DMS153 (cell line): ENCODE data around the gene ZNF616.

Experiments used
- DNase-seq: peaks from one replicate; lab custom pipeline; 2025; lab: John Stamatoyannopoulos, UW

ZNF616 gene

DNA sequence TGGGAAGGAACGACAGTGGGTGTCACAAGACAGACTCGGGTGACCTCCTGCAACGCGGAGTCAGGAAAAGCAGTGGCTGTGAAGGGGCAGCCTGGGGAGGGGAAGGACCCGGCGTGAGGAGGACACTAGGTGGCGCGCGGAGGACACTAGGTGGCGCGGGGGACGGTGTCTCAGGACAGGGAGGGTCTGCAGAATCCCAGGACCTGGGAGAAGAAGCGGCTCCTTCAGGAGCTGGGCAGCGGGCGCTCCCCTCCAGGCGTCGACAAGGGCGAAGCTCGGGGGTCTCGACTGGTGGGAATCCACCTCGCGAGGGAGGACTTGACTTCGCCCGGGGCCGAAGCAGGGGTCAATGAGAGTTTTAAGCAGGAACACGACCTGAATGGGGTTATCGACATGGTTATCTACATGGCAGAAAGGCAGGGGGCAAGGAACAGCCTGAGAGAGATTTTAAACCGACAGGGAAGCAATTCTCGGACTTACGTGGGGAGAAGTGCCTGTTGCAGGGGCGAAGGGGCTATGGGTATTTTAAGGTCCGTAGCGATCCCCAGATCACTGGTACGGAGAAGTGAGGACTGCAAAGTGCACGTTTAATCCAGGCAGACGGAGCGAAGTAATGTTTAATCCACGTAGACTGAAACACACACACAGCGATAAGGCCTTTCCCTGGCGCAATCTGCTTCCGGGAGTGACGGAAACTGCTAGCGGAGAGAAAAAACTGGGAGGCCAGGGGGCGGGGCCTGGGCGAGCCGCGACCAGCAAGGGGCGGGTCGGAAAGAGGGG, at the start of gene ZNF616:
ZNF616 (minus strand) TSS at position 687 of the 780 bp plus-strand sequence. CDS start 9,426 bp downstream, outside the sequence.
- DNase-seq, result peak; percentile 88

DNA sequence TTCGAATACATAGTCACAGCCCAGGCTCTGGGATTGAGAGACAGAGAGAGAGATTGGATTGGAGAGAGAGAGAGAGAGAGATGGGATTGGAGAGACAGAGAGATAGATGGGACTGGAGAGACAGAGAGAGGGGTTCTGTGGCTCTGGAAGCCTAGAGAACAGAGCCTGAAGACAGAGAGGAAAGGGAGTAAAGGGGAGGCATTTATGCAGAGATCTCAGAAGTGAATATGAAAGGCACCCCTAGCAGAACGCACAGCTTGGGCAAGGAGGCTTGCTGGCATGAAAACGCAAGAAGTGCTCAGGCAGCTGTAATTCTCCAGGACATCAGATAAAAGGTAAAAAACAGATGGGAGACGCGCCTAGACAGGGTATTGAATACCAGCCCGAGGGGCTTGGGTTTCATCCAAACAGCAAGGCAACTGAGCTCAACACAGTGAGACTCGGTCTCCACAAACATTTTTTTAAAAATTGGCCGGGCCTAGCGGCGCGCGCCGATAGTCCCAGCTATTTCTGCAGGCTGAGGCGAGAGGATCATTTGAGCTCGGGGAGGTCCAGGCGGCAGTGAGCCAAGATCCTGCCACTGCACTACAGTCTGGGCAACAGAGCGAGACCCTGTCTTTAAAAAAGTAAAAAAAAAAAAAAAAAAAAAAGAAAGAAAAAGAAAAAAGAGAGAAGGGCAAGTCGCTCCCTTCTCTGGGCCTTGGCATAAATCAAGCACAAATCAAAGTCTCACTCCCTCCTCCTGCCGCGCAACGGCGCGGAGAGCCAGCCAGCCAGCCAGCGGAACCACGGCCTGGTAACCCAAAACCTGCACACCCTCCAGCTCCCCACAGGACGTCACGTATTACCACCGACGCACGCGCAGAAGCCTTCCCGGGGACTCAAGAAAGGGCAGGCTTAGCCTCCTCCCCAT, 49.3 kb upstream of the ZNF616 start:
- DNase-seq, result no peak

DNA sequence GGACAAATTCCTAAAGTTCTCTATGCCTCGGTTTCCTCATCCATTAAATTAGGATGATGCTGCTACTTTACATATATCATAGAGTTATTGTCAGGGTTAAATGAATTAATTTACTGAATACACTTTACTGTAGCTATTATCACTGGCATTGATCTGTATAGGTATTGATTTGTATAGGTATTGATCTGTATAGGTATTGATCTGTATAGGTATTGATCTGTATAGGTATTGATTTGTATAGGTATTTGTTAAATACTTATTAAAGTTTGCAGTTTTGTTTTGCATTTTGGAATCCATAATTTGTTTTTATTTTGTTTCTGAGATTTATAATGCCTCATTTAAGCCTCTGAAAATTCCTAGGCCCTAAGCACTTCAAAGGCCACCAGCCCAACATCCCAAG, 47.7 kb upstream of the ZNF616 start:
- no peak for DNase-seq

DNA sequence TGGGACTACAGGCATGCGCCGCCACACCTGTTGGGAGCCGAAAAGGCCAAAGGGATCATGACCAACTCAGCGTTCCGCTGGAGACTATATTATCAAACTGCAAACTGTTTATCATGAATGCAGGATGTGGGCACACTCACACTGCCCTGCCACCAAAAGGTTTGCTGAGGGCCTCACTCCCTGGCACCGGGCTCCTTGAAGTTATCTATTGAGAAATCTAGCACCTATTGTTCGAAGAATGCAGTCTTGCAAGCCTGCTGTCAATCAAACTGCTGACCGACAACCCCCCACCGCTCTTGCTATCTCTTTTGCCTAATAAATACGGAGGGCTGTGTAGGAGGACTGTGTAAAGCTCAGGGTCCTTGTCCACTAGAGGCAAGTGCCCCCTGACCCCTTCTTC, 36.8 kb upstream of the ZNF616 start:
- DNase-seq, result no peak

DNA sequence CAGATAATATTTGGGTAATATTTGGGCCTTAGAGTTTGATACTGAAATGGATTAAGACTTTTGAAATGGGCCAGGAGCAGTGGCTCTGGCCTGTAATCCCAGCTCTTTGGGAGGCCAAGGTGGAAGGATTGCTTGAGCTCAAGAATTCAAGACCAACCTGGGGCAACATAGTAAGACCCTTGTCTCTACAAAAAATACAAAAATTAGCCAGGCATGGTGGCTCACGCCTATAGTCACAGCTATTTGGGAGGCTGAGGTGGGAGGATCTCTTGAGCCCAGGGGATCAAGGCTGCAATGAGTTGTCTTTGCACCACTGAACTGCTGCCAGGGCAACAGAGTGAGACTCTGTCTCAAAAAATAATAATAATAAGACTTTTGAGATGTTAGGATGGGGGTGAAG, 32.6 kb upstream of the ZNF616 start:
- no peak for DNase-seq

DNA sequence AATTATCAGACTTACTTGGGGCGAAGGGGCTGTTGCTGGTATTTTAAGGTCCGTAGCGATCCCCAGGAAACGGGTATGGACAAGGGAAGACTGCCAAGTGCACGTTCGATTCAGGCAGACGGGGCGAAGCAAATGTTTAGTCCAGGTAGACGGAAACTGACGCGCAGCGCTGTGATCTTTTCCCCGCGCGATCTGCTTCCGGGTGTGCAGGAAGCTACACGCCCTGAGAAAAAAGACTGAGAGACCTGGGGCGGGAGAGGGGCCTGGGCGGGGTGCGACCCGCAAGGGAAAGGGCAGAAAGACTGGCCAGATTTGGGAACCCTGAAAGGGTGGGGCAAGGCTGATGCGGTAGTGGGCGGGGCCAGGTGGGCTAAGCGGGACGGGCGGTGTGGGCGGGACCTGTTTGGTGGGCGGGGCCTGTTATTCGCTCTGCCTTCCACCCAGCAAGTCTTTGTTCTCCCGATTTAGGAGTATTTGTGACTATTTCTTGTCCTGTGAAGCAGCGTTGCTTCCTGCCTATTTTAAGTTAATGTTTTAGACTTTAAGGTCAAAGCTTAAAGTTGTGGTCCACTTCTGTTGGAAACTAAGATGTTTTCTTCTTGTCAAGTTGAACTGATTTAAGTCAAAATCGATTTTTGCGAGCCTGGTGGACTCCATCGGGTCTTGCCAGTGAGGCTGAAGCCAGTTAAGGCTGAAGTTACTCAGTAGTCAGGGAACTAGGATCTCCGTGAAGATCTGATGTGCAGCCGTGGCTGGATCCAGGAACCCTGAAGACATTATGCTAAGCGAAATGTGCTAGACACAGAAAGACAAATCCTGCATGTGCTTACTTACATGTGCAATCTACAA, 31.8 kb upstream of the ZNF616 start, which contains the start of gene ZNF836:
ZNF836 (minus strand) TSS at position 301 of the 849 bp plus-strand sequence. CDS start 3,549 bp downstream, outside the sequence.
- peak; percentile 62 for DNase-seq

DNA sequence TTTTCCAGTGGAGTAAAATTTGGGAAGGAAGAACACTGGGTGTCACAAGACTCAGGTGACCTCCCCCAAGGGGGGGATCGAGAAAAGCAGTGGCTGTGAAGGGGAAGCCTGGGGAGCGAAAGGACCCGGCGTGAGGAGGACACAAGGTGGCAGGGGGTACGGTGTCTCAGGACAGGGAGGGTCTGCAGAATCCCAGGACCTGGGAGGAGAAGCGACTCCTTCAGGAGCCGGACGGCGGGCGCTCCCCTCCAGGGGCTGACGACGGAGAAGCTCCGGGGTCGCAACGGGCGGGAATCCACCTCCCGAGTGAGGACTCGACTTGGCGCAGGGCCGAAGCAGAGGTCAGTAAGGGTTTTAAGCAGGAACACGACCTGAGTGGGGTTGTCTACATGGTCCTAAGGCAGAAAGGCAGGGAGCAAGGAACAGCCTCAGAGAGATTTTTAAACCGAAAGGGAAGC, 31.2 kb upstream of the ZNF616 start:
- DNase-seq, result no peak

DNA sequence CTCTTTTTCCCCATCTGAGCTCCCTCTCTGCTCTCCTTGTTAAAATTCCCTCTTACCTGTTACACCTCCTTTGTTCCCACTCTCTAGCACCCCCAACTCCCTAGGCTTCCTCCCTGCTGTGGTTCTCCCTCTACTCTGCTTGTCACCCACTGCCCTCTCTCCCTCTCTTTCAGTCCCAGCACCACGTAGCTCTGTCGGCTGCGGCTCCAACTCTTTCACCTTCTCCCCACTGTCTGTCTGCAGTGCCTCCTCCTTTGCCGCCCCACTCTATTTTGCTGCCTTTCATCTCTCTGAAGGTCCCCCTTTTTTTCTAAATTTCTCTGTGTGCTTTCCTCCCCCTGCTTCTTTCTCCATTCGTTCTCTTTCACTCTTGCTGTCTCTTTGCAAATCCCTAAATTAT, 30.6 kb upstream of the ZNF616 start:
- no peak for DNase-seq

DNA sequence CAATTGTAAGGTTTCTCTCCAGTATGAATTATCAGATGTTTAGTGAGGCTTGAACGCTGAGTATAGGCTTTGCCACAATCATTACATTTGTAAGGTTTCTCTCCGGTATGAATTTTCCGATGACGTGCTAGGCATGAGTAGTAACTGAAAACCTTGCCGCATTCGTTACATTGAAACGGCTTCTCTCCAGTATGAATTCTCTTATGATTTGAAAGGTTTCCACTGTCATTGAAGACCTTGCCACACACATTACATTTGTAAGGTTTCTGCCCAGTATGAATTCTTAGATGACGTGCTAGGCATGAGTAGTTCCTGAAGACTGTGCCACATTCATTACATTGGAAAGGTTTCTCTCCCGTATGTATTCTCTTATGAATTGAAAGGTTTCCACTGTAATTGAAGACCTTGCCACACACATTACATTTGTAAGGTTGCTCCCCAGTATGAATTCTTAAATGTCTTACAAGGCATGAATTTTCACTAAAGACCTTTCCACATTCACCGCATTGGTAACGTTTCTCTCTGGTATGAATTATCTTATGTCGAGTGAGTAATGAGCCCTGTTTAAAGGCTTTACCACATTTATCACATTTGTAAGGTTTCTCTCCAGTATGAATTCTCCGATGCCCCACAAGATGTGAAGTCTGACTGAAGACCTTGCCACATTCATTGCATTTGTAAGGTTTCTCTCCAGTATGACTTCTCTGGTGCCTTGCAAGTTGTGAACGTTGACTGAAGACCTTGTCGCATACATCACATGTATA, 16.0 kb upstream of the ZNF616 start:
- no peak for DNase-seq

DNA sequence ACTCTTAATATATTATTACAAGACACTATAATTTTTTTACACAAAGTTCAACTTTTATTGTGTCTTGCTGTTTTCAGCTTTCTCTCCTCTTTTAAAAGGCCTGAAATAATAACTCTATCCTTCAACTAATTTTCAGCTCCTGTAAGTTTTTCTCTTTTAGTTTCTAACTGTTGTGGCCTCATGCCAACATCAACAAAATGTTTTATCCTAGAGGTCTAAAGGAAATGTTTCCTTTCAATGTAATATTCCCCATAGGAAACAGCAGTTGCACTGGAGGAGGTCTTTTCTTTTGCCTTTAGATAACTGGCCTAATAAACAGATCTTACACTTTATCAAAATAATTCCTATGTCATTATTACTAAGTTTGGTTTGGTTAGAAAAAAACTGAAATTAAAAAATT, 8.5 kb upstream of the ZNF616 start:
- no peak for DNase-seq

DNA sequence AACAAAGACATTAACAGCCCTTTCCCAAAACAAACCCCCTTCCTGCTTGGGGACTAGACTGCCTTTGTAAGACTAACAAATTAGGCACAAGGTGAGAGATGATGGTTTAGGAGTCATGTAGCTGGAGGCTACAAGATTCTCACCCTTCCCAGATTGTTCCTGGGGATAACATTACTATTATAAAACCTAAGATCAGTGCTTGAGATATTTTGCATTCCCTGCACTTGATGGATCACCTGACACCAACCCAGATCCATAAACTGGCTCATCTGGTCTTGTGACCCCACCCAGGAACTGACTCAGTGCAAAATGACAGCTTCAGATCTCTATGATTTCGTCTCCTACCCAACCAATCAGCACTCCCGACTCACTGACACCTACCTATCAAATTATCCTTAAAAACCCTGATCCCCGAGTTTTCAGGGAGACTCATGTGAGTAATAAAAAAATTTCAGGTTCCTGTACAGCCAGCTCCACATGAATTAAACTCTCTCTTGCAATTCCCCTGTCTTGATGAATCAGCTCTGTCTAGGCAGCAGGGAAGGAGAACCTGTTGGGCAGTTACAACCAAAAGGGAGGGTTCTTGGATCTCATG, 2.4 kb upstream of the ZNF616 start:
- DNase-seq, result no peak

DNA sequence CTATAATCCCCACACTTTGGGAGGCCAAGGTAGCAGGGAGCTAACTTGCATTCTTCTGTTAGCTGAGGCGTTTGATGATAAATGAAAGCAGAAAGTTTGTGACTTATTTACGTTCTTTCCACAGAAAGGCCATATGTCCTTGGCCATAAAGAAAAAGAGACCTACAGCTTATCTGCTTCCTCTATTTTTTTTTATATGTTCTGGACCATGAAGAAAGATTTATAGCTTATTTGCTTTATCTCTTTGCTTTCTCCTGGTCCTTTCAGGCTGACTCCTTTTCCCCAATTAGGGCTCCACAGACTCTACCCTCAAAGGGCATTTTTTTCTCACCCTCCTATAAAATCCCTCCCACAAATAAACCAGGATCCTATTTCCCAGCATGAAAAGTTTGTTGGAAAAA, 1.5 kb upstream of the ZNF616 start:
- no peak for DNase-seq

DNA sequence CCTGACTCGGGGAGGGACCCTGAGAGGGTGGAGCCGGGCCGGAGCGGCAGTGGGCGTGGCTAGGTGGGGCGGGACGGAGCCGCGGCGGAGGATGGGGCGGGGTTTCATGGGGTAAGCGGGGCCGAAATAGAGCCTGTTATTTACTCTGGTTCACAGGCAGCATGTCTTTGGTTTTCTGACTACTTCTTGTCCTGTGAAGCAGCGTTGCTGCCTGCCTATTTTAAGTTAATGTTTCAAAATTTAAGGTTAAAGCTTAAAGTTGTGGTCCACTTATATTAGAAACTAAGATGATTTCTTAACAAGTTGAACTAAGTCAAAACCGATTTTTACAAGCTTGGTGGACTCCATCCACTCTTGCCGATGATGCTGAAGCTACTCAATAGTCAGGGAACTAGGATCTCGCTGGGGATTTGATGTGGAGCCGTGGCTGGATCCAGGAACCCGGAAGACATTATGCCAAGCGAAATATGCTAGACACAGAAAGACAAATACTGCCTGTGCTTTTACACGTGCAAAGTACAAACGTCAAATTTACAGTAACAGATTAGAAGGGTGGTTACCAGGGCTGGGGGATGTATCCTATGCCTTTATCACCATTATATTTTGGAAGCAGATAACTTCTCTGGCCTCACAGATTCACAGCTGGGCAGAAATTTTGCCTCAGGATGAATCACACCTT, 433 bp upstream of the ZNF616 start:
- peak; percentile 52 for DNase-seq

DNA sequence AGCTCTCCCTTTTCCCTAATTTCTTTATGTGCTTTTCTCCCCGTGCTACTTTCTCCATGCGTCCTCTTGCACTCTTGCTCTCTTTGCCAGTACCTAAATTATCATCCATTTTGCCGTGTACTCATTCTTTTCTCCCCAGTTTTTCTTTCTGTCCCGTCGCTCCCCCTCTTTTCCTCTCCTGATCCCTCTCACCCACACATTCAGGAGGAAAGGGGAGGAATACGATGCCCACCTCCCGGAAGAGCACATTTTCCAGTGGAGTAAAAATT, 821 bp downstream of the ZNF616 start:
- DNase-seq, result no peak

DNA sequence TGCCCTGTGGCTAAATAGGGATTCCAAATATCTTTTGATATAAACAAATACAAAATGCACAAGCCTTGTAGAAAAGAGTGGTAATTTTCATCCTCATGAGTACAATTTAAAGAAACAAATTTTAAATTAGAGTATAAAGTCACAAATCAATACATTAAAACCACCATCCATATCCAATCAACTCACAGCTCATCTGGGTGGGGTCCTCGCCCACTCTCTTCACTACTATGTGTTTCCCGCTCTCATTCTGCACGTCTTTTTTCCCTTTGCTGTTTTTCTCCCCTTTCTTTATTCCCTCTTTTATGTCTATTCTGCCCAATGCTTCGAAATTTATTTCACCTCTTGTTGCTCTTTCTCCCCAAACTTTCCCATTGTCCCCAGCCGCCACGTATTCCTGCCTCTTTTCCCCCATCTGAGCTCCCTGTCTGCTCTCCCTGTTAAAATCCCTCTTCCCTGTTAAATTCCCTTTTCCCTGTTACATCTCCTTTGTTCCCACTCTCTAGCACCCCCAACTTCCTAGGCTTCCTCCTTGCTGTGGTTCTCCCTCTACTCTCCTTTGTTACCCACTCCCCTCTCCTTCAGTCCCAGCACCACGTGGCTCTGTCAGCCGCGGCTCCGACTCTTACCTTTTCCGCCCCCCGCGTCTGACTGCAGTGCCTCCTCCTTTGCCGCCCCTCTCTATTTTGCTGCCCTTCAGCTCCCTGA, 1.3 kb downstream of the ZNF616 start:
- DNase-seq, result no peak

DNA sequence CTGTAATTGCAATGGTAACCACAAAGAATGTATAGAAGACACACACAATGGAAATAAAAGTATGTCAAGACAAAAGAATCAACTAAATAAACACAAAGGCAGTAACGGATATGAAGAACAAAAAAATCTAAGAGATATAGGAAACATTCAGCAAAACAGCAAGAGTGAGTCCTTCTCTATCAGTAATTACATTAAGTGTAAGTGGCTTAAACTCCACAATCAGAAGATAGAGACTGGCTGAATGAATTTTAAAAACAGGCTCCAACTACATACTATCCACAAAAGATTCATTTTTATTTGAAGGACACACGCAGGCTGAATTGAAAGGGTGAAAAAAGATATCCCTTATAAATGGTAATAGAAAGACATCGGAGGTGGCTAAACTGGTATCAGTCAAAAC, 19.5 kb downstream of the ZNF616 start:
- no peak for DNase-seq

DNA sequence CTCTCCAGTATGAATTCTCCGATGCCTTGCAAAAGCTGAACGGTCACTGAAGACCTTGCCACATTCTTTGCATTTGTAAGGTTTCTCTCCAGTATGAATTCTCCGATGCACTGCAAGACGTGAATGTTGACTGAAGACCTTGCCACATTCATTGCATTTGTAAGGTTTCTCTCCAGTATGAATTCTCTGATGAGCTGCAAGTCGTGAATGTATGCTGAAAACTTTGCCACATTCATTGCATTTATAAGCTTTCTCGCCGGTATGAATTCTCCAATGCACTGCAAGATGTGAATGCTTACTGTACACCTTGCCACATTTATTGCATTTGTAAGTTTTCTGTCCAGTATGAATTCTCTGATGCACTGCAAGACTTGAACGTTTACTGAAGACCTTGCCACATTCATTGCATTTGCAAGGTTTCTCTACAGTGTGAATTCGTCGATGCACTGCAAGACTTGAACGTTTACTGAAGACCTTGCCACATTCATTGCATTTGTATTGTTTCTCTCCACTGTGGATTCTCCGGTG, 24.1 kb downstream of the ZNF616 start:
- no peak for DNase-seq

DNA sequence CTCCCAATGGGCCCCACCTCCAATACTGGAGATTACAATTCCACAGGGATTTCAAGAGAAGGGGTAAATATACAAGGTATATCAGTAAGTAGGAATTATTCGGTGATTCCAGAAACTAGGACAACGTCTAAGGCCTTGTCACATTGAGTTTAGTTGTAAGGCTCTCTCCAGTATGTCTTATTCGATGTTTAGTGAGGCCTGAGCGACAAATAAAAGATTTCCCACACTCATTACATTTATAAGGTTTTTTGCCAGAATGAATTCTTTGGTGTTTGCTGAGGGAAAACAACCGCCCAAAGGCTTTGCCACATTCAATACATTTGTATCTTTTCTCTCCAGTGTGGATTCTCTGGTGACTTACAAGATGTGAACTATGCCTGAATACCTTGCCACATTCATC, 25.0 kb downstream of the ZNF616 start:
- DNase-seq, result no peak

DNA sequence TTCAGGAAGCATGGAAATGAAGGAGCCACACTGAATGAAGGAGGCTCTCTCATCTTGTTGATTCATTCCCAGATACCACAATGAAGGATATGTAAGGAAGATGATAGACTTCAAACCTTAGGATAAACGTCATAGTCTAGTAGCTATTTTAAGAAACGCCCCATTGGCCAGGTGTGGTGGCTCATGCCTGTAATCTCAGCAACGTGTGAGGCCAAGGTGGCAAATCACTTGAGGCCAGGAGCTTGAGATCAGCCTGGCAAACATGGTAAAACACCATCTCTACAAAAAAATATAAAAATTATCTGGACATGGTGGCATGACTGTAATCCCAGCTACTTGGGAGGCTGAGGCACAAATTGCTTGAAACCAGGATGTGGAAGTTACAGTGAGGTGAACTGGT, 27.1 kb downstream of the ZNF616 start:
- no peak for DNase-seq

DNA sequence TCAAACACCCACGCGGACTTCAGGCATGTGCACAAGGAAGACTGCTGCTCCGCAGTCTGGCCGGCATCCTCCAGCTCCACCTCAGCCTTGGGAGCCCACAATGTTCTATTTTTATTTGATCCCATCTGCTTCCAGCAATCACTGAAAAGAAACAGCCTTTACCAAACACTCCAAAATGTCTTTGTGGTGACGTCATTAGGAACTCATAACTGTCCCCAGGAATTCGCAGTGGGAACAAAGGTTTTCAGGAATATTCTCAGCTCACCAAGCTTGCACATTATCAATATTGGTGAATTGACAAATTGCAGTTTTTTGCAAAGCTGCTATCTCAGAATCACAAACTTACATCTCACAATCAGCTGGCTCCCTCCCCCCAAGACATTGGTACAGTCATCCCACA, 29.0 kb downstream of the ZNF616 start:
- DNase-seq, result no peak
